PC-3 (cell line): ENCODE results near the gene CASZ1.

ENCODE experiments used
- CTCF ChIP-seq: fragments of 300-600 bp; sonication (generic); conservative IDR thresholded peaks from 2 replicates; pipeline ENCODE4 v1.5.1; 2017; ENCODE audit warnings: antibody characterized with exemption, low read depth, mild to moderate bottlenecking, low read length
- EZH2 ChIP-seq: fragments of 300-600 bp; sonication (generic); IDR thresholded peaks from one replicate; pipeline ENCODE4 v1.6.1; 2017; ENCODE audit warnings: antibody characterized with exemption, mild to moderate bottlenecking, low read length; ENCODE audit not compliant: unreplicated experiment

GRCh38 chr1:10706376-10706913 lies 90.0 kb downstream of the CASZ1 start:
- TF ChIP-seq CTCF (no peak), EZH2 (no peak)
